Stimulated activated CD4-positive, alpha-beta T cell treated with anti-CD3 and anti-CD28 coated beads, TNF-alpha, amount 100 ng/mL, for 1 hour (primary cell): ENCODE data around the gene LRRC47.
"Not testable (repeated sequence)": the region's sequence is repeated elsewhere in the genome, so short reads cannot be mapped to it uniquely, and the experiment has no call there.

Source experiments
- DNase-seq, 3 donors: peaks; one replicate each; pipeline ENCODE4 v3.0.0-alpha.2; 2020; ENCODE audit warnings: low read depth in 3 of 3, low spot score in 1 of 3

The LRRC47 gene

GRCh38 chr1:3748316-3748900, 47.9 kb downstream of the LRRC47 start:
- DNase-seq = not testable (repeated sequence)

GRCh38 chr1:3747903-3748302, 48.4 kb downstream of the LRRC47 start:
- no peak for DNase-seq

- no peak for DNase-seq
These were observed 48.8 kb downstream of the LRRC47 start for GRCh38 chr1:3747522-3747848.

GRCh38 chr1:3746830-3747521, 49.3 kb downstream of the LRRC47 start:
- peak; percentile 67 to 88 (median 73) for DNase-seq

GRCh38 chr1:3746389-3746829, 49.9 kb downstream of the LRRC47 start:
- DNase-seq = no peak

- no peak for DNase-seq
These were observed 50.5 kb downstream of the LRRC47 start for GRCh38 chr1:3745590-3746381.

- DNase-seq = no peak
These were observed 51.2 kb downstream of the LRRC47 start for GRCh38 chr1:3745071-3745470.

- DNase-seq = no peak
These were observed 51.7 kb downstream of the LRRC47 start for GRCh38 chr1:3744646-3745045.

- DNase-seq = no peak
These were observed 52.5 kb downstream of the LRRC47 start for GRCh38 chr1:3743826-3744225.

- DNase-seq = no peak
These were observed 52.9 kb downstream of the LRRC47 start for GRCh38 chr1:3743421-3743820.

- no peak for DNase-seq
These were observed 53.6 kb downstream of the LRRC47 start for GRCh38 chr1:3742439-3743298.

GRCh38 chr1:3741566-3742438, 54.5 kb downstream of the LRRC47 start:
- DNase-seq = no peak

GRCh38 chr1:3740752-3741151, 55.5 kb downstream of the LRRC47 start:
- no peak for DNase-seq

- DNase-seq = no peak
These were observed 56.3 kb downstream of the LRRC47 start for GRCh38 chr1:3740042-3740441.

GRCh38 chr1:3738943-3739342, 57.4 kb downstream of the LRRC47 start:
- no peak for DNase-seq

- DNase-seq = no peak
These were observed 59.6 kb downstream of the LRRC47 start for GRCh38 chr1:3736708-3737107.

- no peak for DNase-seq
These were observed 60.2 kb downstream of the LRRC47 start for GRCh38 chr1:3736131-3736561.

GRCh38 chr1:3735688-3736087, 60.6 kb downstream of the LRRC47 start:
- DNase-seq = no peak

- DNase-seq = no peak
These were observed 61.1 kb downstream of the LRRC47 start for GRCh38 chr1:3735027-3735681.

- no peak for DNase-seq
These were observed 61.7 kb downstream of the LRRC47 start for GRCh38 chr1:3734602-3735001.
